Smooth muscle cell (in vitro differentiated cells): ENCODE data around the gene HSPA8. TPM values are rescaled to one million over a fixed set of nuclear protein-coding genes. Genes with fewer than 3 reads are reported as not detected.

Source experiments
- DNase-seq: peaks from one replicate; lab custom pipeline; 2025; ENCODE audit not compliant: unreplicated experiment; lab: John Stamatoyannopoulos, UW
- H2AFZ ChIP-seq: fragments of 200-600 bp; sonication (generic); 2 replicates; pipeline ENCODE4 v1.6.0; 2016; ENCODE audit warnings: antibody characterized with exemption, low read depth, mild to moderate bottlenecking
- H3F3A ChIP-seq: fragments of 200-600 bp; sonication (generic); 2 replicates; pipeline ENCODE4 v1.6.0; 2017; ENCODE audit warnings: antibody characterized with exemption, low read depth
- H3K27ac ChIP-seq: fragments of 200-600 bp; sonication (generic); 2 replicates; pipeline ENCODE4 v1.5.1; 2016; ENCODE audit warnings: low read depth, mild to moderate bottlenecking
- H3K27me3 ChIP-seq: fragments of 200-600 bp; sonication (generic); 2 replicates; pipeline ENCODE4 v1.6.1; 2016; ENCODE audit warnings: low read depth, mild to moderate bottlenecking
- H3K36me3 ChIP-seq: fragments of 200-600 bp; sonication (generic); 2 replicates; pipeline ENCODE4 v1.5.1; 2016; ENCODE audit warnings: low read depth
- H3K4me1 ChIP-seq: fragments of 200-600 bp; sonication (generic); 2 replicates; pipeline ENCODE4 v1.5.1; 2016; ENCODE audit warnings: low read depth
- H3K4me2 ChIP-seq: fragments of 200-600 bp; sonication (generic); 2 replicates; pipeline ENCODE4 v1.6.0; 2016; ENCODE audit warnings: mild to moderate bottlenecking
- H3K4me3 ChIP-seq: fragments of 200-600 bp; sonication (generic); 2 replicates; pipeline ENCODE4 v1.5.1; 2016; ENCODE audit warnings: mild to moderate bottlenecking
- H3K79me2 ChIP-seq: fragments of 200-600 bp; sonication (generic); 2 replicates; pipeline ENCODE4 v1.6.0; 2016; ENCODE audit warnings: low read depth, mild to moderate bottlenecking
- H3K9ac ChIP-seq: fragments of 200-600 bp; sonication (generic); 2 replicates; pipeline ENCODE4 v1.6.0; 2016; ENCODE audit warnings: low read depth
- H3K9me3 ChIP-seq: fragments of 200-600 bp; sonication (generic); replicated peaks from 2 replicates; pipeline ENCODE4 v1.5.1; 2016; ENCODE audit warnings: low read depth
- H4K20me1 ChIP-seq: fragments of 200-600 bp; sonication (generic); 2 replicates; pipeline ENCODE4 v1.6.0; 2016; ENCODE audit warnings: low read depth
- WGBS: methylation state at CpG from one replicate; pipeline ENCODE4 v1.1.7; 2016; ENCODE audit warnings: low lambda C conversion rate; 5-methylcytosine and 5-hydroxymethylcytosine counted together
- polyA plus RNA-seq: library from polyadenylated mRNA; unstranded; fragments of >200 nt; fragmentation: Nextera tagmentation; extraction: Ambion mirVana; gene quantifications from 2 replicates; pipeline ENCODE4 v1.2.1, GENCODE V29; 2016
- total RNA-seq: library from RNA; depleted of rRNA; stranded (reverse); fragments of >200 nt; gene quantifications from 2 replicates; pipeline ENCODE4 v1.2.3, GENCODE V29; 2014
- TF ChIP-seq, protein P1 (sequence below): fragments of 200-600 bp; sonication (generic); IDR thresholded peaks from 2 replicates; pipeline ENCODE4 v1.5.1; 2017; ENCODE audit warnings: borderline replicate concordance, mild to moderate bottlenecking, antibody characterized with exemption; ENCODE audit not compliant: insufficient read depth, poor library complexity, severe bottlenecking

HSPA8 gene
- total and polyA plus RNA-seq, 2 experiments from 2014 or later: 449 to 1,497 TPM

DNA sequence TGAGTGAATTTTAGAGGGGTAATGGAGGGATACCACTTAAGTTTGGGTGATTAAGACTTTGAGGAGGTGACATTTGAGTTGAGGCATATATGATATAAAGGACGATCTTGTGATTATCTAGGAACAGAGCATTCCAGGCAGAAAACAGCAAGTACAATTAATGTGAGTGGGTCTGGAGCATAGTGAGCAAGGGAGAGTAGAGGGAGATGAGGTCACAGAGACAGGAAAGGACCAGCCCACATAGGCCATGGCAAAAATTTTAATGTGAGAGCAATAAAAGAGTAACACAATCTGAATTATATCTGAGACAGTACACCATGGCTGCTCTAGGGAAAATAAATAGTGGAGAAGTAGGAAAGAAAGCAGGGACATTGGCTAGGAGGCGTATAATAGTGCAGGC is 14.5 kb upstream of the HSPA8 start:
- TF ChIP-seq, protein P1, sequence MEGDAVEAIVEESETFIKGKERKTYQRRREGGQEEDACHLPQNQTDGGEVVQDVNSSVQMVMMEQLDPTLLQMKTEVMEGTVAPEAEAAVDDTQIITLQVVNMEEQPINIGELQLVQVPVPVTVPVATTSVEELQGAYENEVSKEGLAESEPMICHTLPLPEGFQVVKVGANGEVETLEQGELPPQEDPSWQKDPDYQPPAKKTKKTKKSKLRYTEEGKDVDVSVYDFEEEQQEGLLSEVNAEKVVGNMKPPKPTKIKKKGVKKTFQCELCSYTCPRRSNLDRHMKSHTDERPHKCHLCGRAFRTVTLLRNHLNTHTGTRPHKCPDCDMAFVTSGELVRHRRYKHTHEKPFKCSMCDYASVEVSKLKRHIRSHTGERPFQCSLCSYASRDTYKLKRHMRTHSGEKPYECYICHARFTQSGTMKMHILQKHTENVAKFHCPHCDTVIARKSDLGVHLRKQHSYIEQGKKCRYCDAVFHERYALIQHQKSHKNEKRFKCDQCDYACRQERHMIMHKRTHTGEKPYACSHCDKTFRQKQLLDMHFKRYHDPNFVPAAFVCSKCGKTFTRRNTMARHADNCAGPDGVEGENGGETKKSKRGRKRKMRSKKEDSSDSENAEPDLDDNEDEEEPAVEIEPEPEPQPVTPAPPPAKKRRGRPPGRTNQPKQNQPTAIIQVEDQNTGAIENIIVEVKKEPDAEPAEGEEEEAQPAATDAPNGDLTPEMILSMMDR: no peak
- no peak overlapping the region for H3K9ac ChIP-seq

DNA sequence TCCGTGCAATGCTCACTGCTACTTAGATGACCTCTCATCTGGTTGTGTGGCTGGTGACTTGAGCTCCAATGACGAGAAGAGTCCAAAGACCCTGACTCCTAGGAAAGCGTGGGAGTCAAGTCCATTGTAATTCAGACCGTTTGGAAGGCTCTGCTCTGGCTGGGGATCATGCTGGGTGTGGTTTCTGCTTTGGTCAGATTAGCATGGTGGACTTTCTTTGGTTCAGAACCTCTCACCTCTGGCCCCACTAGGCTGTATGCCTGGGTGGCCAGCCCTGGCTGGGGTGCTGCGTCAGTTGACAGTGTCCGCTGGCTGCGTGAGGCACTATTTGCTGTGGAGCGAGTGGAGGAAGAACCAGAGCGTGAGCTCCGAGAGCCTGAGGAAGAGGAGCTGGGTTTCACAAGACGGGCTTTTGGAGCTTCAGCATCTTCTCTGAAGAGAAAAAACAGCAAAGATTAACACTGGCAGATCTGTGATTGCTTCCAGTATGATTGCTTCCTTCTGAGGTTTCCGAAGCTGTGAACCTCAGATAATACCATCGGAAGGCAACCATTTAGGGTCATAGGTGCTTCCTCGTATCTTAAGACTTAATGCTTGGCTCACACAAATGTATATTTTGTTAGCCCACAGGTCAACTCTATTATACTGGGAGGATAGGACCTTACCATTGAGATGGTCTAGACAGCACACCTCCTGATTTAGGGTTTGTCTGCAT is 11.6 kb upstream of the HSPA8 start:
- H2AFZ ChIP-seq: no peak overlapping the region
- TF ChIP-seq, protein P1: no peak
- H3K9ac ChIP-seq: no peak overlapping the region
- no peak overlapping the region for H3K27ac ChIP-seq
- H4K20me1 ChIP-seq: peaks cover 18% of the 10 kb centered on the region
- peaks cover 4% of the 10 kb centered on the region for H3K36me3 ChIP-seq
- no peak for DNase-seq
- no peaks in the 10 kb centered on the region for H3K4me1 ChIP-seq
- peaks cover 11% of the 10 kb centered on the region for H3F3A ChIP-seq
- no peak overlapping the region for H3K4me2 ChIP-seq
- H3K9me3 ChIP-seq: no peaks in the 10 kb centered on the region
- no peak overlapping the region for H3K4me3 ChIP-seq
- H3K79me2 ChIP-seq: peaks cover 4% of the 10 kb centered on the region
- no peaks in the 10 kb centered on the region for H3K27me3 ChIP-seq
- 95% methylated on average over 14 of the region's 14 CpGs for WGBS

More for the DNA sequence above, 14.5 kb upstream of the HSPA8 start:
- Histone ChIP-seq H2AFZ (no peak overlapping the region), H3K4me1 (no peaks in the 10 kb centered on the region), H3K4me3 (no peak overlapping the region), H3K9me3 (no peaks in the 10 kb centered on the region), H3K79me2 (peaks cover 4% of the 10 kb centered on the region), H3K27me3 (no peaks in the 10 kb centered on the region), H3K36me3 (peaks cover 4% of the 10 kb centered on the region), H4K20me1 (peaks cover 19% of the 10 kb centered on the region), H3K4me2 (no peak overlapping the region), H3F3A (no peaks in the 10 kb centered on the region), H3K27ac (no peak overlapping the region)
- DNase-seq: no peak
- 91% methylated on average over 2 of the region's 2 CpGs for WGBS

DNA sequence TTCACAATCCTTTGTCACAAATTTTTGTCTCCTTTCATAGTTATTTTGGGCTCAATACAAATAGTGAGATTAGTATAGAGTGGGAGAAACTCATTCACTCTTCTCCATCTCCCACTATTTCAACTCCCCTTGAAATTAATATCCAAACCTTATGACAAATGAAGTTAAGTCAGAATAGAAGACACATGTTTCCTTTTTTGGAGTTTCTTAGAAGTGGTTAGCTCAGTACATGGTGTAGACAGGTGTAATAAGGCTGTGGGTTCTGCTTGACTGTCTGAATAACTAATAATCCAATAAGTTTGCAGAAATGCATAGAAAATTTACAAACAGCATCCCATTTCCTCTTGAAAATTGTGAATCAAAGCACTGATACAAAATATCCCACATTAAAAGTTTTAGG is 10.8 kb upstream of the HSPA8 start:
- no peaks in the 10 kb centered on the region for H3K4me1 ChIP-seq
- H3K4me2 ChIP-seq: no peak overlapping the region
- H3K79me2 ChIP-seq: peaks cover 4% of the 10 kb centered on the region
- H3K4me3 ChIP-seq: no peak overlapping the region
- H3K9ac ChIP-seq: no peak overlapping the region
- TF ChIP-seq, protein P1: no peak
- H4K20me1 ChIP-seq: peaks cover 18% of the 10 kb centered on the region
- H3K27me3 ChIP-seq: no peaks in the 10 kb centered on the region
- no peak for DNase-seq
- H3F3A ChIP-seq: peaks cover 11% of the 10 kb centered on the region
- no peak overlapping the region for H3K27ac ChIP-seq
- peaks cover 4% of the 10 kb centered on the region for H3K36me3 ChIP-seq
- no peaks in the 10 kb centered on the region for H3K9me3 ChIP-seq
- H2AFZ ChIP-seq: no peak overlapping the region

DNA sequence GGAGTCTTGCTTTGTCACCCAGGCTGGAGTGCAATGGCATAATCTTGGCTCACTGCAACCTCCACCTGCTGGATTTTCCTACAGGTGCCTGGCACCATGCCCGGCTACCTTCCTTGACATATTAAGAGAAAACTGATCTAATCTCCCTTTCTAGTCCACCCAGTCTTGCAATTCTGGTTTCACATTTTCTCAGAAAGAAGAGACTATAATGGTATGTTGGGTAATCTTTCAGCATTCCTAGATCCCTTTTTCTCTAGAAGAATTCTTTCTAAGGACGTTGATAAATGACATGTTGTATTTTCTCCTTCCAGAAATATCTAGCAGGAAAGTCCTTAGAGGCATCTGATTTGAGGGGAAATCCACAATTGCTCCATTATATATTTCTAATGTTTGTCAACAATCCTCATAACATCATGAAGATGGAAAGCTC is 10.4 kb upstream of the HSPA8 start:
- Histone ChIP-seq H2AFZ (no peak overlapping the region), H3K36me3 (peaks cover 4% of the 10 kb centered on the region), H3K27ac (no peak overlapping the region), H3K27me3 (no peaks in the 10 kb centered on the region), H3K4me2 (no peak overlapping the region), H3K9ac (no peak overlapping the region), H3K79me2 (peaks cover 4% of the 10 kb centered on the region), H3K4me3 (no peak overlapping the region), H3K4me1 (no peaks in the 10 kb centered on the region), H3F3A (peaks cover 11% of the 10 kb centered on the region), H3K9me3 (no peaks in the 10 kb centered on the region), H4K20me1 (peaks cover 18% of the 10 kb centered on the region)
- TF ChIP-seq, protein P1: no peak
- 75% methylated on average over 2 of the region's 2 CpGs for WGBS
- no peak for DNase-seq
